BJ (cell line): ENCODE results near the gene RHBDF1. TPM values are rescaled to one million over a fixed set of nuclear protein-coding genes. Genes with fewer than 3 reads are reported as not detected.

Experiments used
- CTCF ChIA-PET: fragments of 350-600 bp; formaldehyde crosslinking; extraction: SDS; loops from one replicate; lab custom pipeline; 2021; ENCODE audit warnings: antibody characterized with exemption, inconsistent platforms; lab: Yijun Ruan, JAX
- POLR2A ChIA-PET: fragments of 300-600 bp; sonication (Branson Sonifier 250); formaldehyde crosslinking; extraction: SDS; loops from one replicate; lab custom pipeline; 2021; ENCODE audit warnings: antibody characterized with exemption; lab: Charles Lee
- DNase-seq: peaks from one replicate; pipeline ENCODE4 v3.0.0-alpha.2; 2011; ENCODE audit warnings: low read depth
- H3K27me3 ChIP-seq: 2 replicates; pipeline ENCODE4 v1.6.0; 2011; ENCODE audit warnings: low read length; ENCODE audit not compliant: control insufficient read depth, insufficient read depth
- H3K36me3 ChIP-seq: 2 replicates; pipeline ENCODE4 v1.5.1; 2011; ENCODE audit warnings: low read length; ENCODE audit not compliant: control insufficient read depth, insufficient read depth
- H3K4me3 ChIP-seq: 2 replicates; pipeline ENCODE4 v1.5.1; 2011; ENCODE audit warnings: low read depth, mild to moderate bottlenecking, control low read depth, low read length
- CTCF ChIP-seq: IDR thresholded peaks from 2 replicates; pipeline ENCODE4 v1.5.1; 2011; ENCODE audit warnings: low read depth, mild to moderate bottlenecking, control low read depth, inconsistent platforms, low read length, moderate library complexity; ENCODE audit not compliant: insufficient read depth
- polyA plus RNA-seq: library from polyadenylated mRNA; depleted of rRNA; stranded (reverse); fragments of >200 nt; gene quantifications from 2 replicates; pipeline ENCODE4 v1.2.3, GENCODE V29; 2011

Gene RHBDF1
- polyA plus RNA-seq, 1 experiment, result 94.2 TPM

- CTCF ChIA-PET, result interaction anchor here (6.4 to 21.0 kb wide), 2 partner anchors 12 to 14 kb away, joined by 57 to 544 read pairs; no protein-coding TSS in a partner anchor
Observed at GRCh38 chr16:77807-78443, 5.5 kb upstream of the RHBDF1 start, which contains the start of gene MPG. Gene MPG (plus strand): TSS chr16:78225. CDS start chr16:78310, 85 bp downstream.

GRCh38 chr16:77273-77806, 4.9 kb upstream of the RHBDF1 start:
- Histone ChIP-seq H3K4me3 (peak overlapping the region; percentile 74), H3K36me3 (peaks cover 10% of the 10 kb centered on the region), H3K27me3 (no peaks in the 10 kb centered on the region)
- TF ChIP-seq CTCF, result no peak
- ChIA-PET POLR2A (no interaction called here), CTCF (interaction anchor here (1.3 to 21.0 kb wide), 3 partner anchors 12 to 30 kb away, joined by 3 to 544 read pairs (median 57); no protein-coding TSS in a partner anchor)
- DNase-seq, result no peak

More at GRCh38 chr16:77807-78443, 5.5 kb upstream of the RHBDF1 start, which contains the start of gene MPG:
- H3K27me3 ChIP-seq, result no peaks in the 10 kb centered on the region
- H3K4me3 ChIP-seq, result peak within 1 kb of the TSS; percentile 74
- no peak for TF ChIP-seq CTCF
- DNase-seq, result no peak
- H3K36me3 ChIP-seq, result peaks cover 13% of the 10 kb centered on the region
- POLR2A ChIA-PET, result no interaction called here

DNA sequence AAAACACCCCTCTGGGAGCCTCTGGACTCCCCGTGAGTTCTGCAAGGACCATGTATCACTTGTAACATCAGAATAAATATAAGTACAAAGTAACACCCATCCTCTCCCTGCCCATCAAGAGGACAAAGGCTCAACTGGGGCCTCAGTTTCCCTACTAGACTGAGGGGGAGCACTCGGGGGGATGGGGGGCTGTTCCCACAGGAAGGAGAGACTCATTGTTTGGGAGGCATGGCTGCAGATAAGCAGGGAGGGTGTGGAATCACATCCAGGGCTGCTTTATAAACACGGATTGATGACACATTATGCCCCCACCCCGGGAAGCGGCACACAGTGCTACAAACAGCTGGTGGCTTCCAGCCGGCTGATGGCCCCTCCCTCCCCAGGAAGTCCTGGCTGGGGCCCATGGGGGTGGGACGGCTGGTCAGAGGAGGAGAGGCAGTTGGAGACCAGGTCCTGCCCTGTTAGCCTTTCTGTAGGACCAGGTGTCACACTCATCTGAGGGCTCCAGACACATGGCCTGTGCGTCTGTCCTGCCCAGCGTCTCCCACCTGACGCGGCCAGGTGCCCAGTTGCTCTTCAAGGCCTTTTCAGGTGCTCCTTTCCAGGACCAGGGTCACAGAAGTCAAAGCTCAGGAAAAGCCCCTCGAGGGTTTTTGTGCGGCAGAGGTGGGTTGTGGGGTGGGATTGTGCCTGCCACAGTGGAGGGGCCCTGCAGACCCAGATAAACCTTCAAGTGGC, 4.3 kb upstream of the RHBDF1 start:
- POLR2A ChIA-PET, result no interaction called here
- H3K4me3 ChIP-seq, result peak overlapping the region; percentile 74

DNA sequence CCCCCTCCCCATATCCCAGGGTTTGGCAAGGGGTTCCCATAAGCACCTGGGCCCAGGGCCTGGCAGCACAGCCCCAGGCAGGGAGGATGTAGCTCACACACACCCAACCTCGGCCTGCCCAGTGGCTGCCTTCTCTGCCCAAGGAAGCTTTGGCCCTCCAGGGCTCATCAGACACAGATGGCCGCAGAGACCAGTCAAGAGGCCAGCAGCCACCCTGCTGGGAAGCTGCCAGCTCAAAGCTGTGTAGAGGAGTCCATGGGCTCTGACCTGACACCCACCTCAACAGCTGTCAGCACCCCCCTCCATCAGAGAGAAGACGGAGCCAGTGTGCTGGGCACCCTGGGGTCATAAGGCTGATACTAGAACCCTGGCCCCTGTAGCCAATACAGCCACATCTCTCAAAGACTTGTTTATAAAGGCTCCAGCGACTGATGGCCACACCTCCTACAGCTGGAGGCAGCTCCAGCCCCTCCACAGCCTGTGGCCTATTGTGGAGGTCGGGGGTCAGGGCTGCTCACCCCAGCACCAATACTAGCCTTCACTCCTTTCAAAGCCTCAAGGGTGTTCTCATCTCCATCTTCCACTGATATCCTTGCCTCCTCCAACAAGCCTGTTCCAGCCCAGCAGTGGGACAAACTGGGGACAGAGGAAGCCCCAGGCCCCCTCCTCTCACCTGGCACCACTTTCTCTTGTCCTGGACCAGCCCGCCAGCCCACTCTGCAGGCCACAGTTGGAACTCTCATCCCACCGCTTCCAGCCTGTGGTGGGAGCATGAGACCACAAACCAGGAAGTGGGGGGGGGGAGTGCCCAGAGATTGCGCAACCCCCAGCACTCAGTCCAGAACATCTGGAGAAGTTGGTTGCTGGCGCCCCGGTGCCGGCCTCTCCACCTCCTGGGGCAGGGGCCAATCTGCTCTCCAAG, 3.4 kb upstream of the RHBDF1 start:
- H3K36me3 ChIP-seq, result peaks cover 10% of the 10 kb centered on the region
- no peak for DNase-seq
- peak; percentile 61 for TF ChIP-seq CTCF
- no peaks in the 10 kb centered on the region for H3K27me3 ChIP-seq
- ChIA-PET POLR2A (interaction anchor here (0.6 kb wide), 1 partner anchor 73 kb away, joined by 4 read pairs; no protein-coding TSS in a partner anchor), CTCF (interaction anchor here (0.9 to 21.0 kb wide), 5 partner anchors 10 to 105 kb away, joined by 3 to 544 read pairs (median 5); partner anchors contain the start of gene HBQ1)
- no peak overlapping the region for H3K4me3 ChIP-seq

More for the DNA sequence above, 4.3 kb upstream of the RHBDF1 start:
- no peak for TF ChIP-seq CTCF
- CTCF ChIA-PET, result interaction anchor here (1.3 to 21.0 kb wide), 3 partner anchors 11 to 30 kb away, joined by 3 to 544 read pairs (median 57); no protein-coding TSS in a partner anchor
- peaks cover 10% of the 10 kb centered on the region for H3K36me3 ChIP-seq
- no peaks in the 10 kb centered on the region for H3K27me3 ChIP-seq
- no peak for DNase-seq
